ENCODE measurements around the gene CCDC85C. TPM values are rescaled to one million over a fixed set of nuclear protein-coding genes. Genes with fewer than 3 reads are reported as not detected.
"Not testable (repeated sequence)": the region's sequence is repeated elsewhere in the genome, so short reads cannot be mapped to it uniquely, and the experiment has no call there.

The CCDC85C gene
- total and polyA plus RNA-seq, 4 donors = 4.0 to 23.9 (median 9.6) TPM

- Histone ChIP-seq H3K9me3 (ENCODE audit: control insufficient read depth in 4 of 4, low read length in 3 of 4) (no peaks in the 10 kb centered on the region), H3K36me3 (ENCODE audit: control insufficient read depth in 4 of 4, insufficient read depth in 3 of 4, low read depth in 1 of 4, low read length in 3 of 4) (no peaks in the 10 kb centered on the region), H3K4me1 (ENCODE audit: control insufficient read depth in 4 of 4, insufficient read depth in 4 of 4, low read length in 3 of 4) (peaks cover 2 to 12% (median 7%) of the 10 kb centered on the region in 4 donors), H3K27me3 (ENCODE audit: control insufficient read depth in 4 of 4, insufficient read depth in 4 of 4, low read length in 3 of 4) (no peaks in the 10 kb centered on the region), H3K27ac (ENCODE audit: low read depth in 1 of 2, low read length in 2 of 2) (no peak overlapping the region), H3K4me3 (ENCODE audit: low read depth in 1 of 3, low read length in 3 of 3) (no peak overlapping the region), H3K9ac (ENCODE audit: low read depth in 1 of 2, low read length in 2 of 2) (no peak overlapping the region)
- DNase-seq (ENCODE audit: low spot score) = no peak
- TF ChIP-seq ATF3 (IDR thresholded peaks at IDR 0.05) = no peak
- 73% methylated on average over 6 of the region's 6 CpGs for WGBS
Measured at GRCh38 chr14:99643343-99643742, 39.3 kb upstream of the CCDC85C start.

- H3K4me1 ChIP-seq (ENCODE audit: control insufficient read depth in 4 of 4, insufficient read depth in 4 of 4, low read length in 3 of 4) = peaks cover 2 to 12% (median 7%) of the 10 kb centered on the region in 4 donors
- 92% methylated on average over 5 of the region's 5 CpGs for WGBS
- not testable (repeated sequence) for H3K4me3 ChIP-seq (ENCODE audit: low read depth in 1 of 3, low read length in 3 of 3); H3K27ac ChIP-seq (ENCODE audit: low read depth in 1 of 2, low read length in 2 of 2); H3K36me3 ChIP-seq (ENCODE audit: control insufficient read depth in 4 of 4, insufficient read depth in 3 of 4, low read depth in 1 of 4, low read length in 3 of 4); H3K9ac ChIP-seq (ENCODE audit: low read depth in 1 of 2, low read length in 2 of 2); H3K27me3 ChIP-seq (ENCODE audit: control insufficient read depth in 4 of 4, insufficient read depth in 4 of 4, low read length in 3 of 4); DNase-seq (ENCODE audit: low spot score); H3K9me3 ChIP-seq (ENCODE audit: control insufficient read depth in 4 of 4, low read length in 3 of 4)
Measured at GRCh38 chr14:99642771-99643170, 38.8 kb upstream of the CCDC85C start.

- H3K27me3 ChIP-seq (ENCODE audit: control insufficient read depth in 4 of 4, insufficient read depth in 4 of 4, low read length in 3 of 4) = no peaks in the 10 kb centered on the region
- H3K9me3 ChIP-seq (ENCODE audit: control insufficient read depth in 4 of 4, low read length in 3 of 4) = no peaks in the 10 kb centered on the region
- H3K27ac ChIP-seq (ENCODE audit: low read depth in 1 of 2, low read length in 2 of 2) = no peak overlapping the region
- no peaks in the 10 kb centered on the region for H3K4me1 ChIP-seq (ENCODE audit: control insufficient read depth in 4 of 4, insufficient read depth in 4 of 4, low read length in 3 of 4)
- no peak overlapping the region for H3K9ac ChIP-seq (ENCODE audit: low read depth in 1 of 2, low read length in 2 of 2)
- no peak for DNase-seq (ENCODE audit: low spot score)
- H3K36me3 ChIP-seq (ENCODE audit: control insufficient read depth in 4 of 4, insufficient read depth in 3 of 4, low read depth in 1 of 4, low read length in 3 of 4) = no peaks in the 10 kb centered on the region
- TF ChIP-seq MAX (IDR thresholded peaks at IDR 0.05) (no peak), TAF1 (conservative IDR thresholded peaks at IDR 0.05) (no peak)
- 90% methylated on average over 7 of the region's 7 CpGs for WGBS
- no peak overlapping the region for H3K4me3 ChIP-seq (ENCODE audit: low read depth in 1 of 3, low read length in 3 of 3)
Measured at GRCh38 chr14:99637624-99638023, 33.6 kb upstream of the CCDC85C start.

GRCh38 chr14:99636487-99636886 is 32.5 kb upstream of the CCDC85C start:
- 70% methylated on average over 5 of the region's 5 CpGs for WGBS
- no peaks in the 10 kb centered on the region for H3K36me3 ChIP-seq (ENCODE audit: control insufficient read depth in 4 of 4, insufficient read depth in 3 of 4, low read depth in 1 of 4, low read length in 3 of 4)
- no peaks in the 10 kb centered on the region for H3K27me3 ChIP-seq (ENCODE audit: control insufficient read depth in 4 of 4, insufficient read depth in 4 of 4, low read length in 3 of 4)
- no peak overlapping the region for H3K27ac ChIP-seq (ENCODE audit: low read depth in 1 of 2, low read length in 2 of 2)
- H3K4me3 ChIP-seq (ENCODE audit: low read depth in 1 of 3, low read length in 3 of 3) = no peak overlapping the region
- H3K9me3 ChIP-seq (ENCODE audit: control insufficient read depth in 4 of 4, low read length in 3 of 4) = no peaks in the 10 kb centered on the region
- H3K4me1 ChIP-seq (ENCODE audit: control insufficient read depth in 4 of 4, insufficient read depth in 4 of 4, low read length in 3 of 4) = no peaks in the 10 kb centered on the region
- TF ChIP-seq RXRA (IDR thresholded peaks at IDR 0.05) = no peak
- TF ChIP-seq ATF3 (IDR thresholded peaks at IDR 0.05) = no peak
- no peak for TF ChIP-seq NR2F2 (IDR thresholded peaks at IDR 0.05)
- no peak for TF ChIP-seq MAX (IDR thresholded peaks at IDR 0.05)
- TF ChIP-seq TAF1 (conservative IDR thresholded peaks at IDR 0.05) = no peak
- no peak for TF ChIP-seq GABPA (IDR thresholded peaks at IDR 0.05 in 1 of 2, conservative IDR thresholded peaks at IDR 0.05 in 1 of 2)
- no peak for TF ChIP-seq EGR1 (IDR thresholded peaks at IDR 0.05; ENCODE audit: low read depth in 2 of 2)
- no peak for TF ChIP-seq YY1 (IDR thresholded peaks at IDR 0.05)
- TF ChIP-seq SP1 (IDR thresholded peaks at IDR 0.05) = no peak
- no peak overlapping the region for H3K9ac ChIP-seq (ENCODE audit: low read depth in 1 of 2, low read length in 2 of 2)
- DNase-seq (ENCODE audit: low spot score) = no peak

Measured in liver (tissue), 9 donors.